NCI-H2081 (cell line): Measurements from ENCODE around the gene ASB4.

ENCODE experiments used
- DNase-seq, 2 experiments: peaks; one replicate each; lab custom pipeline; 2025; lab: John Stamatoyannopoulos, UW

The ASB4 gene

GRCh38 chr7:95526128-95526738, 40.5 kb downstream of the ASB4 start:
- no peak for DNase-seq

- peak; percentile 77 to 78 for DNase-seq
Measured at GRCh38 chr7:95527033-95527775, 41.5 kb downstream of the ASB4 start.

- DNase-seq: no peak
Measured at GRCh38 chr7:95527776-95528250, 42.1 kb downstream of the ASB4 start.

- DNase-seq: no peak
Measured at GRCh38 chr7:95529701-95530100, 44.0 kb downstream of the ASB4 start.

GRCh38 chr7:95530881-95531280, 45.1 kb downstream of the ASB4 start:
- no peak for DNase-seq

- DNase-seq: no peak
Measured at GRCh38 chr7:95531605-95532219, 46.0 kb downstream of the ASB4 start.

- DNase-seq: no peak
Measured at GRCh38 chr7:95534796-95535195, 49.1 kb downstream of the ASB4 start.

- DNase-seq: no peak
Measured at GRCh38 chr7:95535662-95536061, 49.9 kb downstream of the ASB4 start.

GRCh38 chr7:95536656-95537311, 51.0 kb downstream of the ASB4 start:
- no peak for DNase-seq

GRCh38 chr7:95537468-95537867, 51.7 kb downstream of the ASB4 start:
- no peak for DNase-seq

- no peak for DNase-seq
Measured at GRCh38 chr7:95539426-95539825, 53.7 kb downstream of the ASB4 start.

GRCh38 chr7:95540366-95540765, 54.6 kb downstream of the ASB4 start:
- no peak for DNase-seq

- no peak for DNase-seq
Measured at GRCh38 chr7:95543312-95543711, 57.6 kb downstream of the ASB4 start.

- no peak for DNase-seq
Measured at GRCh38 chr7:95544171-95544570, 58.4 kb downstream of the ASB4 start.

- DNase-seq: peak in 1 of 2 experiments; percentile 15
Measured at GRCh38 chr7:95545007-95545615, 59.4 kb downstream of the ASB4 start.

GRCh38 chr7:95545673-95546072, 59.9 kb downstream of the ASB4 start:
- no peak for DNase-seq

GRCh38 chr7:95546647-95547046, 60.9 kb downstream of the ASB4 start:
- no peak for DNase-seq

GRCh38 chr7:95547361-95548348, 61.9 kb downstream of the ASB4 start:
- no peak for DNase-seq

- DNase-seq: peak; percentile 47 to 85
Measured at GRCh38 chr7:95549818-95550529, 64.2 kb downstream of the ASB4 start.

GRCh38 chr7:95550546-95550945, 64.8 kb downstream of the ASB4 start:
- no peak for DNase-seq
